Hindlimb muscle (tissue), 1 donor: ENCODE measurements around the gene HLA-DMB. TPM values are rescaled to one million over a fixed set of nuclear protein-coding genes. Genes with fewer than 3 reads are reported as not detected.
"Not testable (repeated sequence)": the region's sequence is repeated elsewhere in the genome, so short reads cannot be mapped to it uniquely, and the experiment has no call there.

Source experiments
- DNase-seq: peaks from one replicate; pipeline ENCODE4 v3.0.0-alpha.2; 2013
- polyA plus RNA-seq: library from polyadenylated mRNA; unstranded; fragments of 120-200 nt; gene quantifications from one replicate; pipeline ENCODE4 v1.2.1, GENCODE V29; 2013; ENCODE audit not compliant: insufficient read length

The HLA-DMB gene
- polyA plus RNA-seq, 1 donor = 11.5 TPM

DNA sequence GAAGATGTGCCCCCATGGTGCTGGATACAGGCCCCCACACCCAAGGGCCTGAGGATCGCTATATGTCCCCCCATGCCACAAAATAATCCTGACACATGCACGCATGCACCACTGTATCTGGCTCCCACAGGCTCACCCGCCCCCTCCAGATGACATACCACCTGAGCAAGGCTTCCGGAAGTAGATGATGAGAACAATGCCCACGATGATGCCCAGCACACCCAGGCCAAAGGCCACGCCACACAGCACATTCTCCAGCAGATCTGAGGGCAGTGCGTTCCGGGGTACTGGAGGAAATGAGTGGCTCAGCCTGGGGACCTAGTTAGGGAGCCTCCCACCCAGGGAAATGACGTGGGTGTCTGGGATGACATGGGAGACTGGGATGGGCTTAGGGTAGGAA, 8.3 kb upstream of the HLA-DMB start:
- no peak for DNase-seq

DNA sequence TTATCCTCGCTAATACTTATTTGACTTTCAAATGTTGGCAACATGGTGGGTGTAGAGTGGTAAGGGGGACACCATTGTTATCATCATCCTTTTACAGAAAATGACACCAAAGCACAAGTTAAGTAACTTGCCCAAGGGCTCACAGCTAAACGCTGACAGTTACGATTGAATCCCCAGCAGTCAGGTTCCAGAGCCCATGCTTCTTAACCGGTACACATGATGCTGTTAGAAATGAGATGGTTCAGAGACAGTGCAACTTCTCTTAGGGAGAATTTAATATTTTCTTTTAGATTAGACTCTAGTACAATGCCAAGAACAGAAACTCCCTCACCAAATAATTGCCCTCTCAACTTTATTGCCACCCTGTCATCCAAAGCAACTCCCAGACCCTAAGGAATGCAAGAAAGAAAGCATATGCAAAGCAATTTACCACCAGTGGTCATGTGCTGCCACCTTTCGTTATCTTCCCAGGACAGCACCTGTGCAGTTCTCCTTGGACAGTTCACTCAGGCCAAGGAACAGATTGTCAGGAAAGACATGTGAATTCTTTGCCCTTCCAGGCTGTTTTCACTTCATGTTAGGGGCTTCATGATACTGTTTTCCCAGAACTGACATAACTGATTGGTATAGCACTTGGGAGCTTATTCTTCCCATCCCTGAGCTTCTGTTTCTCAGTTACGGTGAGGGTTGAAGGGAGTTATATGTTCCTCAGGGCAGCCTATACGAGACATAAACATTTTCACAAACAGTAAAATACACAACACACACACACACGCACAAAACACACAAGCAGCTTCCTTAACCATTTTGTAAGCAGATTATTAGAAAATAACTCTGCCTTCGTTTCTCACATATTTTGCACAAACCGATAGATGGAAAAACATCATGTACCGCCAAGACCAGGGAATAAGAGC, 7.0 kb upstream of the HLA-DMB start:
- DNase-seq = no peak

DNA sequence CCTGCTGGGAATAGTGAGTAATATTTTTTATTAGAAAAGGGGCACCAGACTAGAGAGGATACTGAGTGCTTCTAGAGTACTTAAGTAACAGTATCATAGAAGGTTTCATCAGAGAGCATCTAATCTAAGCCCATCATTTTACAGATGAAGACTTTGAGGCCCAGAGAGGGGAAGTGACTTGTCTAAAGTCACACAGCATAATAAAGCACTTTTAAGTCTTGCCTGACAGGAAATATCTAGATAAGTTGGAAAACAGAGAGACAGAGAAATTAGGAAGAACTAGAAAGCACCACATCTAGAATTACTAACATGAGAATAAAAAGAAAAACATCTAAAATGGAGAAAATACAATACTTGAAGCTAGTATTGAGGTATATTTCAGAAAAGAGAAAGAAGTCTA, 6.1 kb upstream of the HLA-DMB start:
- no peak for DNase-seq

DNA sequence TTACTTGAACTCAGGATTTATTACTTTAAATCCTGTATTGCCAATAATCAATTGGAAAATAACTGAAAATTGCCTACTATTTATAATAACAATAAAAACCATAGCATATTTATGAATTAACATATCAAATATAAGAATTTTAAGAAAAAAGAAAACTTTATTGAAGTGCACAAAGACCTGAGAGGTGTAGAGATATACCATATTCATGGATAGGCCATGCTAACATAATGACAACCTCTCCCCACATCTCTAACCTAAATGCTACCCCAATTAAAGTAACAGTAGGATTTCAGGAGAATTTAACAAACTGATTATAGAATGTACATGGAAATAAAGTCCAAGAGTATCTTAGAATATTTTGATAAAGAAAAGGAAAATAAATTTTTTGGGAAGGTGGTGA, 5.1 kb upstream of the HLA-DMB start:
- DNase-seq = no peak

DNA sequence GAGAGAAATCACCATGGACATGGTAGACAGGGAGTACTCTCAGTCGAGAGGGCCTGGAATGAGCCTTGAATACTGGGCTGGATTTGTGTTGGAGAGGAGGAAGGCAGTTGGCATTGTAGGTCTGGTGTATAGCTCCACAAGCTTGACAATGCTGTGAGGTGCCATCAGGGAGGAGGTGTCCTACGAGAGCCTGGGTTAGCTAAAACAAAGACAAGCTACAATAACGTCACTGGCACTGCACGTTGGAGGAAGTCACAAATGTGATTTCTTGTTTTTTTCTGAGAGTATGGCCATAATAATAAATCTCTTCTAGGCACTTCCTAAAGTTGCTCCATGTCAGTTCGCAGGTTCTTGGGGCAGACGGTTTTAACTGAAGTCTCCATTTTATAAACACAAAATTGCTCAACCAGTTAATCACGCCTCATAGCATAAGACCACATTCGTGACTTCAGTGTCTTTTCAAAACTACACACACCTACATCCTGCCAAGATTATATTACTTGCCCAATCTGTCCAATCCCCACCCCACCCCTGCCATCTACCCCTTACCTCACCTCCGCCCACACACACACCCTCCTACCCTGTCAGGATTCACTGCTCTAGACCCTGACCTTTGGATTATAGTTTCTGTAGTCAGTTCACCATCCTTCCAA, 4.4 kb upstream of the HLA-DMB start:
- no peak for DNase-seq

DNA sequence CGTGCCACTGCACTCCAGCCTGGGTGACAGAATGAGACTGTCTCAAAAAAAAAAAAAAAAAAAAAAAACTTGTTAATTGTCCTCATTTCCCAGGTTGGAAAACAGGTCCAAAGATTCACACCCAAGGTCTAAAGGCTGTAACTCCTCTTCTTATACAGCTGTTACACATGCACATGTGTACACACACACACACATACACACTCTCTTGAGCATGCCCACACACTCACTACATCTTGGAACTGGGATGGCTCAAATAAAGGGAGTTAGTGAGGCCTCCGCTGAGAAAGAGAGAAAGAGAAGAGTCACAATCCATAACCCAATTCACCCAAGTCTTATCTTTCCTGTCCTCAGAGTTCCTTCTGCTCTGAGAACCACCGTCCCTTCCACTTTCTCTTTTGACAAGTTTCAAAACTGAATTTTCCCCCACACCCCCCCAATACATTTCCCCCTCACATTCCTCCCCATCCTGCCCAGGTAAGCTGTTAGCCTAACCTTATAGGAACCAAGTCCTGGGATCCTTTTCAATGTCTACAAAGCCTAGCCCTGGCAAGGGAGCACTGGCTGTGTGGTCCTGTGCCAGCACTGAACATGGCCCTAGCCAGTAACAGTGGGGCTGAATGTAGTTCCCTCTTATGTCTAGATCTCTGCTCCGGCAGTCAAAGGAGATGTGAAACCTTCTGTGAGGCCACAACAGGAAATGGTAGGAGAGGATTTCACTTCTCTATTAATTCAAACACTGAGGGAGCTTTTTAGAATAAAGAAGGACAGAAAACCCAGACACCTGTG, 3.2 kb upstream of the HLA-DMB start:
- DNase-seq = no peak

DNA sequence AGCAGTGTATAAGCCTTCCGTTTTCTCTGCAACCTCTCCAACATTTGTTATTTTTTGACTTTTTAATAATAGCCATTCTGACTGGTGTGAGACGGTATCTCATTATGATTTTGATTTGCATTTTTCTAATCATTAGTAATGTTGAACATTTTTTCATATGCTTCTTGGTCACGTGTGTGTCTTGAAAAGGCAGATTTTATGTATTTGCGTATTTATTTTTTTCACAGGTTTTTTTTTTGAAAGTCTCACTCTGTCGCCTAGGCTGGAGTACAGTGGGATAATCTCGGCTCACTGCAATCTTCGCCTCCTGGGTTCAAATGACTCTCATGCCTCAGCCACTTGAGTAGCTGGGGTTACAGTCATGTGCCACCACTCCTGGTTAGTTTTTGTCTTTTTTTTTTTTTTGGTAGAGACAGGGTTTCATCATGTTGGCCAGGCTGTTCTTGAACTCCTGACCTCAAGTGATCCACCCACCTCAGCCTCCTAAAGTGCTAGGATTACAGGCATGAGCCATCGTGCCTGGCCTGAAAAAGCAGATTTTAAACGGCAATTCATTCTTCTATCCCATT, 1.8 kb upstream of the HLA-DMB start:
- not testable (repeated sequence) for DNase-seq

DNA sequence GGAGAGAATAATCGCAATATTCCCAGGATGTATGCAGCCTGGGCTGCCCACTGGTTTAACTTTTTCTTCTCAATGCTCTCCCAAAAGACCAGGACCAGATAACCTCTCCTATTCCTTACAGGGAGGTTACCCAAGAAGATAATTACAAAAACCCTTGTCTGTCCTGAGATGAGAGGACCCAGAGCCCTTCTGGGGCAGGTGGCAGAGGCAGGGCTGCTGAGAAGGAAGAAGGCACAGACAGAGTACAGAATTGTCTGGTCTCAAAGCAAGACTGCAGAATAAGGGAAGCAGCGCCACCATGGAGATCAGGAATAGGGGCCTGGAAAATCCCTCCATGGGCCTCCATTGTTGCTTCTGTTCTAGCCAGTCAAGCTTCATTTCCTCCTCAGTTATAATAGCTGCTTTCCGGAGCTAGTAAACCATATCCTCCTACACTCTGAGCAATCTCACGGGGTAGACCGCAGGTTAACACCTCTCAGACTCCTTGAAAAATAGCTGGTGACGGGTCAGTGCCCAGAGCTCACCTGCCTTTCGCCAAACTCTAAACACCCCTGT, 463 bp upstream of the HLA-DMB start:
- DNase-seq = no peak

DNA sequence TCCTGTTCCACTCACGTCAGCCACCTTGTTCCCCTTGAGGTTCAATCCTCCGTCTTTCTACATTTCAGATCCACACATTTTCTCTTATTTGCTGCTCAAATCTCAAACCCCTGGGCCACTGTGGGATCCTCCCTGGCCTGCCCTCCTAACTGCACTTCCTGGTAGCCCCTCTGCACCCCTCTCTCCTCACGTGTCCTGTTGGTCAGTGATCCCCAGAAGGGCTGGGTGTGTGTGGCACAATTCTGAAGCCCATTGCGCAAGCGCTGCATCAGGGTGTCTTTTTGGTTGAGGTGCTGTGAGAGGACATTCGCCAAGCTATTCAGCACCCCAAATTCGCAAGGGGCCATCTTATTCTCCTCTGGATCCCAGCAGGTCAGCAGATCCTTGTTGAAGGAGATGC, 2.3 kb downstream of the HLA-DMB start:
- no peak for DNase-seq

DNA sequence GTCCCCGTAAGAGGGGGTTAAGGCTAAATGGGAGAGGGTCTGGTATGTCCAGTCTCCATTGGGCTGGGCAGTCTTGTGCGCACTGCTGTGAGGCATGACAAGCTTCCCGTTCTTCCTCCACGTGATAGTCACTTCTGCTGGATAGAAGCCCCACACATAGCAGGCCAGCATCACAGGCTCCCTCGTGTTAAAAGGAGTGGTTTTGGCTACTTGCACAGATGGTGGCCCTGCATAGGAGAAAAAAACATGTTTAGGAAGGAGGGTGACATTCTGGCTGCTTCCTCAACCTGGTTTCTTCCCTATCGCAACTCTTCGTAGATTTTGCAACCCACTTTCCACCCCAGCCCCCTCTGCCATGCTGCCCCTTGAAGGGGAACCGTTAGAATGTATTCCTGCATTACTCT, 3.6 kb downstream of the HLA-DMB start:
- DNase-seq = no peak

DNA sequence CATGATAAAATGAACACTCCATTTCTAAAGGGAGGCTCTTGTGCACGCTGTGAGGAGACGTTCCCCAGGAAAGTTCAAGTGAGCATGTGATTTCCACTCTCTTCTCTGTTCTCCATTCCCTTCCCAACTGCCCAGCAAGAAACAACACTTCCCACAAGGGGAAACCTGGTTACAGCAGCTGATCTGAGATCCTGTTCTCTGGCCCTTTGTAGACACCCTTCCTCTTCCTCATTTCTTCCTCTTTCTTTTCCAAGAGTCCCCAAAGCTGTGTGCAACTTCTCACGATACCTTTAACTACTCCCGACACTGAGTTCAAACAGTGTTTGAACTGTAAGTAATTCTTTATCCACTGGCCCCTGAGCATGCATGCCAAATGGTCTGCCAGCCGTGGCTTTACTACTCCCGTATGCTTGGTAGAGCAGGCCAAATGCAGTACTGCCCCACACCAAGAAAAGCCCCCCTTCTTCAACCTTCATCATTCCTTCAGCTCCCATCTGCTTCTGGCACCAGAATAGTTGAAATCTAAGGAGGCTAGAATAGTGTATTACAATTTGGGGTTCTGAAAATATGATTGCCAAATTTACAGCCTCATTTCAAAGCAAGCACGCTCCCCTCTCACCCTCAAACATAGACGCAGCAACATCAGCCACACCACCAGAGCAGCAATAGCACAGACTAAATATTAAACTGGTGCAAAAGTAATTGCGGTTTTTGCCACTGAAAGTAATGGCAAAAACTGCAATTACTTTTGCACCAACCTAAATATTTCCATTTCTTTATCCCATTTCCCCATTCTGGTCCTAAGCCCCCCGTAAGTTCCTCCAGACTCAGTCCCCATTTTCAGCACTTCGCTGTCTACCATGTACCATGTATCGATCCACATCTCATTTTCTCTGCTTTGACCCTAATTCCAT, 4.3 kb downstream of the HLA-DMB start:
- no peak for DNase-seq

DNA sequence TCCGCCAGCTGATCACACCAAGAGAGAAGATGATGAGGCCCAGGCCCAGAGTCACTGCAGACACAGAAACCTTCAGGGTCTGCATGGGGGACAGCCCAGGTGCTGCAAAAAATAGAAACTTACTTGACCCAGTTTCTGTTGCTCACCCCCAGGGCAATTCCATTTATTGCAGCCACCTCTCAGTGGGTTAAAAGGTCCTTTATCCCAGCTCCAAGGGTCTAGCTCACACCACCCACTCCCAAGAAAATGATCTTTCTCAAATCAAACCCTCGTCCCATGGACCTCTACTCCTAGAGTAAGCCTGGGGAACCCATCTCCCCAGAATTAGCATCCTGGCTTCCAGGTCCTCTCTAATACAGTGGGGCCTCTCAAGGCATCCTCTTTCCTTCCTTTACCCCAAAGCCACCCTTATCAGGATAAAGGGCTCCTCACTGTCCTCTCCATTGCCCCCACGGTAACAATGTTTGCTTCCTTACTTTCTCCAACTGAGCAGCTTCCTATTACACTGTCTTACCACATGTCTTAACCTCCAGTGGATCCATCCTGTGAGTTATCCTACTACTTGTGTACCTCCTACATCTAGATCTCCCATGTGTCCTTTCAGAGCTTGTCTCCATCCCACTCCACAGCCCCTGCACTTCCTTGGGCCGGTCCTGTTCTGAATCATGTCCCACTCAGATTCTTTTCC, 5.1 kb downstream of the HLA-DMB start:
- DNase-seq = no peak

DNA sequence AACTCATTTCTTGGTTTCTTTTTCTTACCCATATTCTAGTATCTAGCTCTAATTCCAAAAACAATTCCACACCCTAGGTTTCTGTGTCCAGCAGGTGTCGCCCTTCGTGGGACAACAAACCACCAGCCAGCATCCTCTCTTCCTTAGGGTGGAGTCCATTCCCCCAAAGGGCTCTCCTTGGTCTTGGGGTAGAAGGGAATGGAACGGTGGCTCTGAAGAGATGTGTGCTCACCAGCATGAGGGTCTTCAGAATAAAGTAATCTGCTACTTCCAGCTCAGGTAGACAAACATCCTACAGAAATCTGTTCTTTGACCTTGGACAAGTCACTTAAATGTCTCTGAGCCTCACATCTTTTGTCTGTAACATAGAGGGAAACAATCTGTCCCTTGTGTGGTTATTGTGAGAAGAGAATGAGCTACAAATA, 7.2 kb downstream of the HLA-DMB start:
- peak; percentile 62 for DNase-seq

DNA sequence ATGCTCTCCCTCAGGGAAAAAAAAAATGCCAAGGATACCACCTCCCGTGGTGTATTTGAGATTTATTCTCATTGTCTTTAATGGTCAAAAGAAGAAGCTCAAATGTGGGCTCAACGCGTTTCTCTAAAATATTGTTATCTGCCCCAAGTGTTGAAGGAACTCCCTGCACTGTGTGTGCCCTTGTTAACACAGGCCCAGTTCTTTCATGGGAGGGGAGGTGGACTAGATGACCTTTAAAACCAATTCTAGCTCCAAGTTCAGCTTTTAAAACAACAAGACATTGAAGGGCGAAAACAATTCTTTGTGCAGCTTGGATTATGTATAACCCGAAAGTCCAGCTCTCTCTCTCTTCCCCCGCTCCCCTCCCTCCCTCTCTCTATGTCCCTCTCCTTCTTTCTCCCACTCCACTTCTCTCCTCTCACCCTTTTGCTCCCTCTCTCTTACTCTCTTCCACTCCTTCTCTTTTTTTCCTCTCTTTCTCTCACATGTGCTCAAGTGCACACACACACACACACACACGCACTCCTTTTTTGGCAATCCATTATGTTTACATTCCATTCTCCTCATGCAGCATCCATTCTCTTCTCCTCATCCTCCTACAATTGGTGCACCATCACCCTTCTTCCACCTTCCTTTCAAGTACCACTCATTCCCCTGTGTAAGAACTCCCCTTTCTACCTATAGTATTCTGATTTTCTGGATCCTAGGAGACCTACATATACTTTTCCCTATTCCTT, 8.5 kb downstream of the HLA-DMB start:
- no peak for DNase-seq

DNA sequence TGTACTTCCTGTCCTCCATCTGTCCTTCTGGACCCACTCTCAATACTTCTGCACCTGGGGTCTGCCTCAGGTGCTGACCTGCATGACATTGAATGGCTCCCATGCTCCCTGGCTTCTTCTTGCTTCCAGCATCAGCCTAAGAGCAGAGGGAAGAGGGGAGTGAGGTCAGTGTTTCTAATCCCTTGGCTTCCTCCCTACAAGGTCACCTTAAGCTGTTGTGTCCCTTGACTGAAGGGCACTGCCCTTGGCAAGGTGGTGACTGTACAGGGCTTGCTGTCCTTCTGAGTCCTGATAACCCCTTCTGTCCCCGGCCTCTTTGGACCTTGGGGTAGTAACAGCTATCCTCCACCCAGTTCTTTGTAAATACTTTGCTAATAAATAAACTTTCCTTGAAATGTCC, 9.6 kb downstream of the HLA-DMB start:
- no peak for DNase-seq

DNA sequence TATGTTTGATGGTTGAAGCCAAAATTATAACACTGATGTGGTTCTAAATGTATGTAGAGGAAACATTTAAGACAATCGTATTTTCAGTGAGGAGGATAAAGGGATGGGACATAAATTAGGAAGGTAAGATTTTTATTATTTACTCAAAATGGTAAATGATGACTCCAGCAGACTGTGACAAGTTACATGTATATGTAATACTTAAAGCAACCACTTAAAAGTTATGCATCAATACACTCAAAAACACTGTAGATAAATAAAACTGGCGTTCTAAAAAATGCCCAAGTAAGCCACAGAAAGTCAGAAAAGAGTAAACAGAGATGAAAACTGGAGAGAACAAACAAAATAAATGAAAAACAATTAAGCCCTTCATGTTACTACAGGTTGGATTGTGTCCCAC, 18.7 kb downstream of the HLA-DMB start:
- DNase-seq = no peak

DNA sequence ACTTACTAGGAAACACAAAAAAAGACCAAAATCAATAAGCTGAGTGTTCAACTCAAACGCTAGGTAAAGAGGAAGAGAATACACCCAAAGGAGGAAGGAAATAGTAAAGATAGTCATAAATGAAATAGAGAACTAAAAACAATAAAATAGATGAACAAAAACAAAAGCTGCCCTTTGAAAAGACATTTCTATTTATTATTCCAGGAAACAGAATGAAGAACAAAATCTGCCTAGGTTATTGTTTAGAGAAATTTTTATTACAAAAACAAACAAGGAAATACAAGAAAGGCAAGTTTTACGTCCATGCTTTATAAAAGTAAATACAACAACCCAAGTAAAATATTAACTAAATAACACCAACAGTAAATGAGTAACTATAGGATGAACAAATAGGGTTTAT, 20.1 kb downstream of the HLA-DMB start:
- no peak for DNase-seq

DNA sequence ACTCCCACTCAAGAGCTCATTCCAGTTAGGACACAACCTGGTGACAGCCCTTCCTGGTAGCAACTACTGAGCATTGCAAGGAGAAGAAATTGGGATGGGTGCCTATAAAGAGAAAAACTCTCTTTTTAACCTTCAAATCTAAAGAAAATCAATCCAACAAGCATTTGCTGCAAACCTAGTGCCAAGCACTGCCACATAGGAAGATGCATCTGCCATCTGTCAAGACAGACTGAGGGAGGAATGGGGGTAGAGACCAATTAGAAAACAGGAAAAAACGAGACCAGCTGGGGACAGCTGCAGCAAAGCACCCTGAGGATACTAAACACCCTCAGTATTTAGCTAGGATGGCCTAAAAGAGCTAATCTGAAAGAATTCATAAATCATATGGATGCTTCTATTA, 27.9 kb downstream of the HLA-DMB start:
- no peak for DNase-seq

DNA sequence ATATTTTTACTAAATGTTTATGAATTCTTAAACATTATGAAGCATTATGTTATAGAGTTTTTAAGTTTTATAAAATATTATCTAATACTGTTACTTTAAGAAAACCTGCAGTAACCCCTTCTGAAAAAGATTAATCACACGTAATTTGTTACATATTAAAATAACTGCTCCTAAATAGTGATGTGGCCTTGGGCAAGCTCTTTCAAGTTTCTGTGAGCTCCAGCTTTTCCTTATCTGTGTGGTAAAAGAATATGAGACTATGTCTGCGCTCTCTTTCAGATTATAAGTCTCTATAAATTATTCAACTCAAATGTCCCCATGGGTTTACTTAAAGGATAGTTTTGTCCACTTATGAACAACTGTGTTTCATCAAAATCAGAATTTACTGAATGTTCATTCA, 31.9 kb downstream of the HLA-DMB start:
- no peak for DNase-seq

DNA sequence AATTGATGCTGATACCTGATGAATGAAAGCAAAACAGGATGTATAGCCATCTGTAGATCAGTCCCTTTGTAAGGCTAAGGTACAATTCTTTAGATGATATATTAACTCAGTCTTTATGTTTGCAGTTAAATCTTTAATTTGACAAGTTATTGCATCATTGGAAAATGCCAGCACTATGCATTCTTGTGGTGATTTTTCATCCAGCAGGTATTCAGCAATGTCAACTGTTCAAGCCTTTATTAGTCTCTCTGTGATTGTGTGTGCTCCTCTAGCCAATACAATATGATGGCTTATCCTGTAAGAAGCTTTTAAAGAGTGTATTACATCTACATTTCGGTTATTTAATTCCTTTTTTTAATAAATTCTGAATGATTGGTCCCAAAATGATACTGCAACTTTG, 34.3 kb downstream of the HLA-DMB start:
- no peak for DNase-seq
